ENCODE measurements around the gene PAX7. TPM values are rescaled to one million over a fixed set of nuclear protein-coding genes. Genes with fewer than 3 reads are reported as not detected.

Gene PAX7
- total RNA-seq, 1 donor from 2014 or later = not detected

DNA sequence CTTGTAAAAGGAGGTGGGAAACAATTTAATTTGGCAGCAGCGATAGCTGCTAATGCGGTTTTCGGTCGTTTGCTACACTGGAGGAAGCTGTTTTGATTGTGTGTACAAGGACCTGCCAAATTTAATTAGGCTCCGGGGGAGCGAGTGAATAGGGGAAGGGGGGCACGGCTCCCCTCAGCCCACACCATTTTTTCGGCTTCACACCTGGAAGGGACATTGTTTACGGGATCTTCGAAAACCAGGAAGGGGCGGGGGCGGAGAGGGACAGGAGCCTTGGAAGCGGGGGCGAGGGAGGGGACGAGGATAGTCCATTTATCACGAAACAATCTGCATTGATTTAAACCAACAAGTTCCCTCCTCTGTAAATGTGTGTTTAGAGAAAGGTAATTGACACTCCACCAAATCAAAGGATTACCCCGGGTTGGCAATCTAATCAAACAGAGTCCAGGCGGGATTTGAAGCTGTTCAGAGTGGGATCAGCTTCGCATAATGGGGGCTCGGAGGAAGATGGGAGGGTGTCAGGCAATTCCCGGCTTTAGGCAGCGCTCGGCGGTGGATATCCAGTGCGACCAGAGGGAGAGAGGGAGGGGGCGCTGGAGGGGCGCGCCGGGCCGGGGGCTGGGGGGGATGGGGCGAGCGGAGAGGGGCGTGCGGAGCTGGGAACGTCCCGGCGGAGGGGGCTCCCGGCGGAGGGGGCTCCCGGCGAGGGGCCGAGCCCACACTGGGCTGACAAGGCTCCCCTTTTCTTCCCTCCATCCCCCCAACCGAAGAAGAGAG is 9.8 kb downstream of the PAX7 start:
- DNase-seq (ENCODE audit: extremely low read depth, low read depth, low spot score) = no peak

DNA sequence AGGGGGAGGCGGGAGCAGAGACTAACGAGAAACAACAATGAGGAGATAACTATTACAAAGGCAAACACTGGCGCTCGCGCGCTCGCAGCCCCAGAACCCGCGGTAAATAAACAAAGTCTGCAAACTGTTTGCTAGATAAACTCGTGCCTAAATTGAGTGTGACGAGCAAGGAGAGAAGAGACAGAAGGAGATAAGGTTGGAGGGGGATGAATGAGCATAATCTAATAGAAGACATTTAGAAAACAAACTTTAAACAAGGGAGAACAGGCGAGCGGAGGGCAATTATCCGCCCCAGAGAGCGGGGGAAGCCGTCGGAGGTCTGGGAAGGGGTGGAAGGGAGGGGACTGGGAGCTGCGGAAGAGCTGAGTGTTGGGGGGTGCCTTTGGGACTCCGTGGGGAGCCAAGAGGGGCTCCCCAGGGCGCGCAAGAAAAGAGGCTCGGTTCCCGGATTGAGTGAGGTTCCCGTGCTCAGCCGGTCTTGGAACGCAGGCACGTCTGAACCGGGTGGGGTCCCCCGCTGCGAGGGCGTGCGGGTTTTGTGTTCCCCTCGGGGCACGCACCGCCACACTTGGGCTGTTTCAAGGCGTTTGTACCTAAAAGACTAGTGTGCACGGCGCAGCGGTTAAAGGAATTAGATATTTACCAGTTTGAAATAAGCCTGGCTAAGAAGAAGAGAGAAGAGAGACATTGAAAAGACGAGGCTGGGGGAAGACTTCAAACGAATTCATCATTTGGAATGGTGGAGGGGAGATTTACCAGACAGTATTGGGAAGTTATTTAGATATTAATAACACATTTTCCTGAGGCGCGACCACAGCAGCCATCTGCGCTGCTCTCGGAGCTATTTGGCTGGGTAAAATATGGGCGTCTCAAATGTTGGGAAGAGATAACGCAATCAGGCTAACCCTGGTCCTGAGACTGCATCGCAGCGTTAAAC is 10.6 kb downstream of the PAX7 start:
- DNase-seq (ENCODE audit: extremely low read depth, low read depth, low spot score) = no peak

DNA sequence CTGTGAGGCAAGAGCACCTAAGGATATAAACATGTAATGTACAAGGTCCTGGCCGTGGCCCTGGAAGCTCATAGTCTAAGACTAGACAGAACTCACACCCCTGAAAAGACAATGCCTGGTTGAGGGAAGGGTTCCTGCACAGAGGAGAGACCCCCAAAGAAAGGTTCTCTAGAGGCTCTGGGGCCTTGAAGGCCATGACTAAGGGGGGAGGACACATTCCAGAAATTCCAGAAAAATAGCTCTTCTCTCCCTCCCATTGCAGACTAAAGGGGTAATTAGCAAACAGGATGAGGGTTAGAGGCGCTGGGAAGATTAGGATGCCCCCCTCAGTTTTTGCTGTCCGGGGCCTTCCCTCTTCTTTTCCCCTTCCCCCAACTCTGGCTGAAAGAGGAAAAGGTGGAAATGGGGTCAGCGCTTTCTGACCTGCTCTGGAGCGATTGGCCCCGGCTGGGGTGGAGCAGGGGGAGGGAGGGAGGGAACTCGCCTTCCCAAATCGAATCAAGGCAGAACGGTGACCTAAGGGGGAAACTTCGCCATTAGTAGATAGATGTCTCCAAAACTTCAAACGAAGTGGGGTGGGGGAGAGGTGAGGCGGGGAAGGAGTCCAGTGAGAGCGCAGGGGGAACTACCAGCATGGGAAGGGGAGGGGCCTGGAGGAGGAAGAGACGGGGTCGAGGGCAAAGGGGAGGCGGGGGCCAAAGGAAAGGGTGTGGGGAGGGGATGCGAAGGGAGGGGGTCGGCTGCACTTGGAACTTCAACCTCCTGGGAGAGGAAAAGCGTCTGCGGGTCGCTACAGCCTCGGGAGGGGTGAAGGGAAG is 11.8 kb downstream of the PAX7 start:
- no peak for DNase-seq (ENCODE audit: extremely low read depth, low read depth, low spot score)

DNA sequence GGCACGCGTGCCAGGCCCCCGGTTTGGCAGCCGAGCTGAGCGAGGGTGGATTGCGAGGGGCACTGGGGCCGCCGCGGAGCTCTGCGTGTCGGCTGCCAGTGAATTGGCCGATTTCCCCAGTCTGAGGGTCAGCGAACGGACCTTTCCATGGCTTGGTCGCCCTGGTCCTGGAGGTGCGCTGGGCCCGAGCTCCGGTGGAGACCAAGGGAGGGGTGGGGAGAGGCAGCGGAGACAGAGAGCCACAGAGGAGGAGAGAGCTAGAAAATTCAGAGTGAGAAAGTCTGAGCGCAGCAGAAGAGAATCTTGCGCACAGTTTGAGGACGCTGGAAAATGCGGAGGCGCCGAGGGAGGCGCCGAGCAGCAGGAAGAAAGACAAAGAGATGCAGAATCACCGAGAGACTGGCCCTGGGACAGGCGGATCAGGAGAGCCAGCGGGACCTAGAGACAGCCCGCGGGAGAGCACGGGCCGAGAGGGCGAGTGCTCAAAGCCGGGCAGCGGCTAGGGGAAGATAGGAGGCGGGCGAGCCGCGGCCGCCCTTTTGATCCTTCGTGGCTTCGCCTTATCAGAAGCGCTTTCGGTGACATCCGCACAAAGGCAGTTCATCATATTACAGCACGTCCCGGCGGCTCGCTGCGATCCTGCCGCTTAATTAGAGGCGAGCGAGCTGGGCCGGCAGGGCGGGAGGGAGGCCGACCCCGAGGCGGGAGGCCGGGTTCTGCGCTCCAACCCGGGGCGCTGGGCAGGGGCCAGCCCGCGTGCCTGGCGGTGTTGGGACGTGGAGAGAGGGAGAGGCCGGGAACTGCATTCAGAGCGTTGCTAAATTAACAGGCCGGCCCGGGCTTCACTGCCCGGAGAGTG is 12.7 kb downstream of the PAX7 start:
- DNase-seq (ENCODE audit: extremely low read depth, low read depth, low spot score) = no peak

- no peak for DNase-seq (ENCODE audit: extremely low read depth, low read depth, low spot score)
These were observed 13.4 kb downstream of the PAX7 start for GRCh38 chr1:18644013-18644399.

DNA sequence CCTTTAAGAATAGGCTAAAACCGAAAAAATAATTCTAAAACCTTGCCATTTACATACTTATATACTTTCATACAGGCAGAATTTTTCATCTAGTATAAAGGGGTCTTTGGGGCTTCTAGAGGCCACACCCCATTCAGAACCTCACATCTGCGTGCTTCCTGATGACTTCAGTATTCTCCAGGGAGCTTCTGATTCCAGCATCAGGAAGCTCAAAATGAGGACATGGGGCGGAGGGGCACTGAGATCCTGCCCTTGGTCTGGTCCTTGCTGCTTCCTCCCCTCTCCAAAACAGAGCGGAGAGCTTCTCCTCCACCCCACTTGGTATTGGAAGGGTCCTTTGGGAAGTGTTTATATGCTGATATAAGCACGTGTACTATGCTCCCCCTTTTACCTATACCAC is 13.8 kb downstream of the PAX7 start:
- DNase-seq (ENCODE audit: extremely low read depth, low read depth, low spot score) = no peak

GRCh38 chr1:18644973-18645746 is 14.5 kb downstream of the PAX7 start:
- DNase-seq (ENCODE audit: extremely low read depth, low read depth, low spot score) = no peak

- DNase-seq (ENCODE audit: extremely low read depth, low read depth, low spot score) = no peak
These were observed 15.1 kb downstream of the PAX7 start for GRCh38 chr1:18645747-18646090.

DNA sequence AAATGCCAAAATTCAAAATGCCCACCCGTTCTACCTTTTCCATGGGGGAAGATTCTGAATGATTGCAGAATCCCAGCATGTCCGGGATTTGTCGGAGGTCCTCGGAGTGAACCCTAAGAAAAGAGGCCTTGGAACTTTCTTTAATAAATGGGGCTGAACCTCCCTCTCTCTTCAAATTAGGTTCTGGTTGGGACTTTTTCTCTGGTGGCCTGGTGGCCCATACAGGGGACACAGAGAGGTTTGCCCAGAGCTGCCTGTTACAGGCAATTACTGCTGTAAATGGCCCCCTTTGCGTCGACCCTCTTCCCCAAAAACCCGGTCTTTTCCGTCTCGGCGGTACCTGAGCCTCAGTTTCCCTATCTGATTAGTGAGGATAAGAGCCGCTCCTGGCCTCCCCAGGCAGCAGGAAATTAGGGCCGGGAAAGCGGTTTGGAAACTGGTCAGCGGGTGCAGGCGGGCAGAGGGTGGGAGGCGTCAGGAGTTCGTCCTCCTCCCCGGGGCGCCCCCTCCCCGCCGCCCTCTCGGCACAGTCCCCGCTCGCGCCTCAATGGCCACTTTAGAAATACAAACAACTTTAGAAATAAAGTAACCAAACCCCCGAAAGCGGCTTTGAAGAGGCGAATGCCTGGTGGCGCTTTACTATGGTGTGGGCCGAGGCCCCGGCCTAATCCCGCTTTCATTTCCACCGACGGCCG is 15.6 kb downstream of the PAX7 start:
- no peak for DNase-seq (ENCODE audit: extremely low read depth, low read depth, low spot score)

- DNase-seq (ENCODE audit: extremely low read depth, low read depth, low spot score) = no peak
These were observed 16.3 kb downstream of the PAX7 start for GRCh38 chr1:18646786-18647410.

DNA sequence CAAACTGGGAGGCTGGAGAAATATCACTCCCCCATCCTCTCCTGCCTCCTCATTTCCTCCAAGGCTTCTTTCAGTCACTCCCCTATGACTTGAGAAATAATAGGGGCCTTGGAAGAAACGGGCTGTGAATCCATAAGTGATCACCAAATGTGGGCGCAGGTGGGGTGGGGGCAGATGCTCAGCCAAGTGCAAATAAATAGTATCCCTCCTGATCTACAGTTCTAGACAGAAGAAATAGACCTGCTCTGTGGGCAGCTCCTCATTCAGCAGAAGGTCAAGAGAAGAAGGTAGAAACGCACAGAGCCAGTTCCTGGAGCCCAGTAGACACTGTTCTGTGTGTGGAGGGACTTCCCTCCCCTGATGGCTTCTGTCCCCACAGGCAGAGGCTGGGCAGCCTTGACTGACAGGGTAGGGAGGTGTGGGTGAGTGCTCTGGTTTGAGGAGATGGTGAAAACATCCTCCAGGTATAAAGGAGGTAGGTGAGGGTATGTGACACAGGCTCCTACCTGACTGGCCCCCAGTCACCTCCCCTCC is 17.1 kb downstream of the PAX7 start:
- DNase-seq (ENCODE audit: extremely low read depth, low read depth, low spot score) = no peak

DNA sequence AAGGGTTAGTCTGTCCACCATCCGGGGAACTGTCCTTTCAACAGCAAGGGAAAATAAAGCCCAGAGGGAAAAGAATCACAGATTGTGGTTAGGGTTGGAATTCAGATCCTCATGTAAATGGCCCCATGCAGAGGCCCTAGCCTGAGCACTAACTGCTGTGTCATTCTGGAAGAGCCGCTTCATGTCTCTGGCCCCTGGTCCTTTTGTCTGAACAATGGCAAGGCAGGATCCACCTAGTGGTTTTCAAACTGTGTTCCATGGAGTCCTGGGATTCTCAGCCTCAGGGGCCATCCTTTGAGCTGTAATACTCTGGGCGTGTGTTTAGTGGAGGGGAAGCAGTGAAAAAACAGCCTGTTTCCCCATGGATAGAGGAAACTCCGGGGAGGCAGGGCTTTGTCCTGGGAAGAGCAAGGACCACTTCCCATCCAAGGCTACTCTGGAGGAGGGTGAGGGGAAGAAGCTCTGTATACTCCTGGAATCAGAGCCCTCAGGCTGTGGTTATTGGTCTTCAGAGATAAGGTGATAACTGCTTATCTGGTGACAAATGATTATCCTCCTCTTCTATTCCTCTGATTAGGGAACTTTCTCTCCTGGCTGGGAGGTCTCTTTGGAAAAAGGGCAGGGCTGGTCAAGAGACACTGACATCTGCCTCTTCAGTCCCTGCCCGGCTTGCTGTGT is 19.2 kb downstream of the PAX7 start:
- no peak for DNase-seq (ENCODE audit: extremely low read depth, low read depth, low spot score)

DNA sequence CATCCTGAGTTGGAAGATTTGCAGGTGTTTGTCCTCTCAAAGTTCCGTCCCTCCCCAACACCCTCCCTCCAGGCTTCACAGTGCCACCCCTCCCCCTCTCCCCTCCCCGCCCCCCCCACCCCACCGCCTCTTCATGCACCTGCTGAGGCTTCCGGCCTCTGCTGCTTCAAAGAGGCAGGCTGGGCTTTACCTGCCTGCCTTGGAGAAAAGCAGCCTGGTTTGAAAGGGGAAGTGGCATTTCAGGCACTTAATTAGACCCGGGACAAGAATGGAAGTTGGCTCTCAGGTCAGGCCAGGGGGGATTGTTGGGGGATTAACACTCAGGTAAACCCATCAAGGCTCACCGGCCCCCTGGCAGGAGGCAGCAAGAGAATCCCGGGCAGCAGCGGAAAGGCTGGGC is 21.1 kb downstream of the PAX7 start:
- DNase-seq (ENCODE audit: extremely low read depth, low read depth, low spot score) = no peak

DNA sequence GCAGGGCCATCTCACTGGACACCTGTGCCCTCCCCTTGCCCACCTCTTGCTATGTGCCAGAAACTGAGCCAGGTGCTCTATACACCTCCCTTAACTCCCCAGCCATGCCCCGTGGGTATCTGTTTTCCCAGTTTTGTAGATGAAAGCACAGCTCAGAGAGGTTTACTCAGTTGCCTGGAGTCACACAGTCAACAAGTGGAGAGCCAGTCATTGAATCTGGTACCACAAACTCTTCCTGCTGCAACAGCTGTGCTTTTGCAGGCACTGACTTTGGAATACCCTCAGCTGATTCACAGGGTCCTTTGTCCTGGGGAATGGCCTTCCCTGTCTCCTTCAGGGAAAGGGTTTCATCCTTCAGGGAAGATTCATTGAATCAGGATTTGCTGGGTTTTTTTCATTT is 22.1 kb downstream of the PAX7 start:
- DNase-seq (ENCODE audit: extremely low read depth, low read depth, low spot score) = no peak

DNA sequence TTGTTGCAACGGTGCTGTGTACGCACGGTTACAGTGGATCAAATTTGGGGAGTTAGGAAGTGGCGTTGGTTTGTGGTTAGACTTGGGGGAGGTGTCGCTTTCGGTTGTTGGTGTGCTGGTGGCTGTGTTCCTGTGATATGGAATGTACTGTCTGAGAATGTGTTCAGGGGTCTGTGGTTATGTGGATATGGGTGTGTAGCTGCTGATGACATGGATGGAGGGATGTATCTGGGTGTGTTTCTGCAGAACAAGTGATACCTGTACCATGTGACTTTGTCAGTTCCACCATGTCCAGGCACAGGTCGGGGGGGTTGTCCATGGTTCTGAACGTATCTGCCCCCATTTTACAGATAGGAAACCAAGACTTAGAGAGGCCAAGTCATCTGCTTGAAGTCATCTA is 22.7 kb downstream of the PAX7 start:
- no peak for DNase-seq (ENCODE audit: extremely low read depth, low read depth, low spot score)

DNA sequence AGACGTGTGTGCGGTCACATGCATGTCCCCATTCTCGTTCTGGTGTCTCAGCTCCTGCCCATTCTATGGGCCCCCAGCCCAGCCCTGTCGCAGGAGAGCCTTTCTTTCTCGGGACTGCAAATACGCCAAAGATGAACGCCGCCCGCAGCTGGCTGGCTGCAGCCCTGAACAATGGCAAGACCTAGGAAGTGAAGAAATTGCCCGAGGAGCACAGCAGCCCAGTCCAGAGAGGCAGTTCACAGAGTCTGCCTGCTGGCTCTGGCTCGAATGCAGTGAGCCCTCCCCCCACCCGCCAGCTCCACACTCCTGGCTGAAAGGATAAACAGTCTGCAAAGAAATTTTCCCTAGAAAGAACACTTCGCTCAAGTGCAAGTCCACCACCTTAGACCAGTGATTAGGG is 23.3 kb downstream of the PAX7 start:
- no peak for DNase-seq (ENCODE audit: extremely low read depth, low read depth, low spot score)

DNA sequence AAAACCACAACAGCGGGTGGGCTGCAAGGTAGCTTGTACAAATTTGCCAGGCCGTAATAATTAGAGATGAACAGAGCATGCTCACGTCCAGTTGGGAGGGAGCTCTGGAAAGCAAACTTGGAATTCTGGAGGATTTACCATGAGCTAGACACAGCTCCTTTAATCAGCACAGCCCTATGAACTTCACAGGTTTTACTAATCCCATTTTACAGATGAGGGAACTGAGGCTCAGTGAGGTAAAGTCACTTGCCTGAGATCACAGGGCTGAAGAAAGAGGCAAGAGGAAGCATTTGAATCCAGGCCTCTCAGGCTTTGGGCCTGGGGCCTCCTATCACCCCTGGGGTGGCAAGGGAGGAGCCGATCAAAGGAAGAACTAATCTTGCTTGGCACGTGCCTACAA is 24.0 kb downstream of the PAX7 start:
- no peak for DNase-seq (ENCODE audit: extremely low read depth, low read depth, low spot score)
